MM.1S (cell line): ENCODE measurements around the gene SH2D2A.

Experiments
- DNase-seq: peaks from one replicate; pipeline ENCODE4 v3.0.0-alpha.2; 2015
- H2AFZ ChIP-seq: fragments of 300-600 bp; sonication (generic); 2 replicates; pipeline ENCODE4 v1.6.0; 2016; ENCODE audit warnings: antibody characterized with exemption, low read length
- H3F3A ChIP-seq: fragments of 300-600 bp; sonication (generic); 2 replicates; pipeline ENCODE4 v1.6.1; 2016; ENCODE audit warnings: mild to moderate bottlenecking, antibody characterized with exemption, low read length, moderate library complexity, mixed read lengths; ENCODE audit not compliant: insufficient read depth
- H3K27ac ChIP-seq: fragments of 300-600 bp; sonication (generic); 2 replicates; pipeline ENCODE4 v1.5.1; 2016; ENCODE audit warnings: mild to moderate bottlenecking, low read length
- H3K27me3 ChIP-seq: fragments of 300-600 bp; sonication (generic); replicated peaks from 2 replicates; pipeline ENCODE4 v1.6.0; 2016; ENCODE audit warnings: low read length; ENCODE audit not compliant: insufficient read depth
- H3K36me3 ChIP-seq: fragments of 300-600 bp; sonication (generic); replicated peaks from 2 replicates; pipeline ENCODE4 v1.6.1; 2016; ENCODE audit warnings: mild to moderate bottlenecking, low read length, mixed read lengths; ENCODE audit not compliant: insufficient read depth
- H3K4me1 ChIP-seq: fragments of 300-600 bp; sonication (generic); 2 replicates; pipeline ENCODE4 v1.6.1; 2016; ENCODE audit warnings: low read length, mixed read lengths
- H3K4me2 ChIP-seq: fragments of 300-600 bp; sonication (generic); 2 replicates; pipeline ENCODE4 v1.6.0; 2016; ENCODE audit warnings: low read depth, low read length
- H3K4me3 ChIP-seq: fragments of 300-600 bp; sonication (generic); 2 replicates; pipeline ENCODE4 v1.5.1; 2016; ENCODE audit warnings: low read length, mixed read lengths
- H3K79me2 ChIP-seq: fragments of 300-600 bp; sonication (generic); 2 replicates; pipeline ENCODE4 v1.6.1; 2016; ENCODE audit warnings: mixed run types, low read length, mixed read lengths
- H3K9ac ChIP-seq: fragments of 300-600 bp; sonication (generic); 2 replicates; pipeline ENCODE4 v1.6.1; 2016; ENCODE audit warnings: low read length, mixed read lengths
- H3K9me2 ChIP-seq: fragments of 300-600 bp; sonication (generic); replicated peaks from 2 replicates; pipeline ENCODE4 v1.6.1; 2016; ENCODE audit warnings: mild to moderate bottlenecking, low read length, mixed read lengths; ENCODE audit not compliant: insufficient read depth
- H3K9me3 ChIP-seq: fragments of 300-600 bp; sonication (generic); replicated peaks from 2 replicates; pipeline ENCODE4 v1.6.1; 2016; ENCODE audit warnings: mild to moderate bottlenecking, low read length, mixed read lengths; ENCODE audit not compliant: insufficient read depth
- H4K20me1 ChIP-seq: fragments of 300-600 bp; sonication (generic); 2 replicates; pipeline ENCODE4 v1.6.1; 2016; ENCODE audit warnings: mild to moderate bottlenecking, low read length, moderate library complexity, mixed read lengths; ENCODE audit not compliant: insufficient read depth
- EZH2 ChIP-seq: fragments of 300-600 bp; sonication (generic); optimal IDR thresholded peaks from 2 replicates; pipeline ENCODE3; 2017; ENCODE audit warnings: low read depth, mild to moderate bottlenecking, antibody characterized with exemption, low read length, mixed read lengths
- EZH2phosphoT487 ChIP-seq: fragments of 300-600 bp; sonication (generic); IDR thresholded peaks from 2 replicates; pipeline ENCODE4 v1.6.1; 2018; ENCODE audit warnings: antibody characterized with exemption, low read length
- TF ChIP-seq, protein P1 (sequence below): fragments of 300-600 bp; sonication (generic); IDR thresholded peaks from 2 replicates; pipeline ENCODE4 v1.5.1; 2016; ENCODE audit warnings: antibody characterized with exemption, low read length, mixed read lengths

SH2D2A gene

DNA sequence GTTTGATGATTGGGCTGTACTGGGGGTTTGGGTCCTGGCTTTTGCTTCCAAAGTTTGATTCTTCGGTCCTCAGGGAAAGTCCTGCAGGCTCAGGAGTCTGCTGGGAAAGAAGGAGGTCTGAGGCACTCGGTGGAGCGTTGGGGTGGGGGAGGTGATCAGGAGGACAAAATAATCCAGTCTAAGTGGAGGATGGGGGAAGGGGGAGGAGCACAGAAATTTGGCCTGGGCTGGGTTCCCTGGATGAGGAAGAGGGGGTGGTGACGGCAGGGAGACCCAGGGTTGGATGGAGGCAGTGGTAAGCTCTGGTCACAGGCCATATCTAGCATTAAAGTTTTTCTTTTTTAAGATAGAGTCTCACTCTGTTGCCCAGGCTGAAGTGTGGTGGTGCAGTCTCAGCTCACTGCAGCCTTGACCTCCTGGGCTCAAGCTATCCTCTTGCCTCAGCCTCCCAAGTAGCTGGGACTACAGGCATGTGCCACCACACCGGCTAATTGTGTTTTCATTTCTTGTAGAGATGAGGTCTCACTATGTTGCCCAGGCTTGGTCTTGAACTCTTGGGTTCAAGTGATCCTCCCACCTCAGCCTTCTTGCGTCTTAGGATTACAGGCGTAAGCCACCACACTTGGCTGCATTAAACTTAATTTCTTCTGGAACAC is 6.8 kb downstream of the SH2D2A start:
- Histone ChIP-seq H3K27ac (no peak overlapping the region), H3K27me3 (no peaks in the 10 kb centered on the region), H3K4me2 (no peak overlapping the region), H3F3A (no peaks in the 10 kb centered on the region), H3K36me3 (no peaks in the 10 kb centered on the region), H3K9me3 (no peaks in the 10 kb centered on the region), H3K79me2 (no peaks in the 10 kb centered on the region), H3K9ac (no peak overlapping the region), H2AFZ (no peak overlapping the region), H3K4me3 (no peak overlapping the region), H3K9me2 (no peaks in the 10 kb centered on the region), H4K20me1 (no peaks in the 10 kb centered on the region), H3K4me1 (peaks cover 9% of the 10 kb centered on the region)
- no peak for DNase-seq
- TF ChIP-seq EZH2 (no peak), EZH2phosphoT487 (no peak)
- TF ChIP-seq, protein P1, sequence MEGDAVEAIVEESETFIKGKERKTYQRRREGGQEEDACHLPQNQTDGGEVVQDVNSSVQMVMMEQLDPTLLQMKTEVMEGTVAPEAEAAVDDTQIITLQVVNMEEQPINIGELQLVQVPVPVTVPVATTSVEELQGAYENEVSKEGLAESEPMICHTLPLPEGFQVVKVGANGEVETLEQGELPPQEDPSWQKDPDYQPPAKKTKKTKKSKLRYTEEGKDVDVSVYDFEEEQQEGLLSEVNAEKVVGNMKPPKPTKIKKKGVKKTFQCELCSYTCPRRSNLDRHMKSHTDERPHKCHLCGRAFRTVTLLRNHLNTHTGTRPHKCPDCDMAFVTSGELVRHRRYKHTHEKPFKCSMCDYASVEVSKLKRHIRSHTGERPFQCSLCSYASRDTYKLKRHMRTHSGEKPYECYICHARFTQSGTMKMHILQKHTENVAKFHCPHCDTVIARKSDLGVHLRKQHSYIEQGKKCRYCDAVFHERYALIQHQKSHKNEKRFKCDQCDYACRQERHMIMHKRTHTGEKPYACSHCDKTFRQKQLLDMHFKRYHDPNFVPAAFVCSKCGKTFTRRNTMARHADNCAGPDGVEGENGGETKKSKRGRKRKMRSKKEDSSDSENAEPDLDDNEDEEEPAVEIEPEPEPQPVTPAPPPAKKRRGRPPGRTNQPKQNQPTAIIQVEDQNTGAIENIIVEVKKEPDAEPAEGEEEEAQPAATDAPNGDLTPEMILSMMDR, result no peak

DNA sequence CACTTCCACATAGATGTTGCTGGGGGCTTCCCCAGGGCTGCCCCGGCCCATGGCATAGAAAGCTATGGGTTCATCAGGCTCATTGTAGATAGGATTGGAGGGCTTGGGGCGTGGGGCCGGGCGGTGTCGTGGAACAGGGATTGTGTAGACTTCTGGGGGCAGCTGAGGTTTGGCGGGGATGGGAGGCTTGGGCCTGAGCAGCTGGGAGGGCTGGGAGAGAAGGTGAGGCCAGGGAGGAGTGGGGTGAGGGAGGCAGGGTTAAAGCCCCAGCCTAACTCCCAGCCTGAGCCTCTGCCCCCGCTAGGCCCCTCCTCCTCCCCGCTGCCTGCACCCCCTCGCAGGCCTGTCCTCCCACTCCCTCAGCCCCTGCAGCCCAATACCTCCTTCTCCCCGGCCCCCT is 7.4 kb downstream of the SH2D2A start:
- Histone ChIP-seq H3K27me3 (no peaks in the 10 kb centered on the region), H3K9me2 (no peaks in the 10 kb centered on the region), H3K9me3 (no peaks in the 10 kb centered on the region), H2AFZ (no peak overlapping the region), H3K4me1 (peaks cover 12% of the 10 kb centered on the region), H3K4me3 (no peak overlapping the region), H3K36me3 (no peaks in the 10 kb centered on the region), H3K27ac (no peak overlapping the region), H3K4me2 (no peak overlapping the region), H4K20me1 (no peaks in the 10 kb centered on the region), H3K79me2 (no peaks in the 10 kb centered on the region), H3K9ac (no peak overlapping the region), H3F3A (no peaks in the 10 kb centered on the region)
- DNase-seq, result no peak
- TF ChIP-seq EZH2phosphoT487 (no peak), EZH2 (no peak)
- TF ChIP-seq, protein P1, result no peak

DNA sequence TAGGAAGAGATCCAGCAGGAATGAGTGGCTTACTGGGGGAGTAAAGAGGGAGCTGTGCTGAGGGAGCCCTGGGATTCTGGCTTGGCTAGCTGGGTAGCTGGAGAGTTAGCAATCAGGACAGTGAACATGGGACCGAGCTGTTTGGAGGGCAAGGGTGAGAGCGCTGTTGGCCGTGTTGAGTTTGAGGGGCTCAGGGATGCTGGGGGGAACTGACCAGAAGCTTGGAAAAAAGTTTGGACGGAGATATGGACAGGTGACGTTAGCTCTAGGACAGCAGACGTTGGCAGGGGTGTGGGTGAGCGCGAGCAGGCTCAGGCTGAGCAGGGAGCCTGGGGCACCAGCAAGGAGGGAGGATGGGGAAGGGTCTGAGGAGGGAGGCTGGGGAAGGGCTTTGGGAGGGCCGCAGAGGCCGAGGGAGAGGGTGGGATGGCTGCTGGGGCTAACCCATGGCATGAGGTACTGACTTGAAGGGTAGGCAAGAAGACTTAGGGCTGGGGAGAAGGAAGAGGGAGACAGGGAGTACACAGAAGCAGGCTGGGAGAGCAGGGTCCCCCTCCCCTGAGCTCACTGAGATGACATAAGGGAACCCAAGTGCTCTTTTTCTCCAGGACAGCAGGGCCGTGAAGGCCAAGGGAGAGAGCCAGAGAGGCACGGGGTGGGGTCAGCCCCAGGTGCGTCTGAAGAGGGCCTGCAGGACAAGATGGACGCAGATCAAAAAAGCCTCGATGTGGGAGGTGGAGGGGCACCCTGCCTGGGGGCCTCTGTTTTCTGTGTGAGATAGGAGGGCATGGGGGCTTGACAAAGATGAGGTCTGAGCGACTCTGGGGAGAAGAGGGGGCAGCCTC is 8.2 kb downstream of the SH2D2A start:
- TF ChIP-seq, protein P1, result no peak
- TF ChIP-seq EZH2 (no peak), EZH2phosphoT487 (no peak)
- H3K9me2 ChIP-seq, result no peaks in the 10 kb centered on the region
- no peak overlapping the region for H2AFZ ChIP-seq
- no peaks in the 10 kb centered on the region for H3K79me2 ChIP-seq
- H3K4me1 ChIP-seq, result peaks cover 15% of the 10 kb centered on the region
- H3K27ac ChIP-seq, result no peak overlapping the region
- no peaks in the 10 kb centered on the region for H3F3A ChIP-seq
- H4K20me1 ChIP-seq, result no peaks in the 10 kb centered on the region
- H3K9ac ChIP-seq, result no peak overlapping the region
- no peak for DNase-seq
- no peaks in the 10 kb centered on the region for H3K36me3 ChIP-seq
- H3K4me3 ChIP-seq, result no peak overlapping the region
- H3K9me3 ChIP-seq, result no peaks in the 10 kb centered on the region
- H3K27me3 ChIP-seq, result no peaks in the 10 kb centered on the region
- H3K4me2 ChIP-seq, result no peak overlapping the region
